HG03520 (cell line): ENCODE results near the gene HIPK2.

Source experiments
- ATAC-seq: cut with Tn5 transposase; IDR thresholded peaks from one replicate; pipeline ENCODE4 v1.9.1; 2021; ENCODE audit warnings: mild to moderate bottlenecking, moderate library complexity; ENCODE audit not compliant: unreplicated experiment

HIPK2 gene

DNA sequence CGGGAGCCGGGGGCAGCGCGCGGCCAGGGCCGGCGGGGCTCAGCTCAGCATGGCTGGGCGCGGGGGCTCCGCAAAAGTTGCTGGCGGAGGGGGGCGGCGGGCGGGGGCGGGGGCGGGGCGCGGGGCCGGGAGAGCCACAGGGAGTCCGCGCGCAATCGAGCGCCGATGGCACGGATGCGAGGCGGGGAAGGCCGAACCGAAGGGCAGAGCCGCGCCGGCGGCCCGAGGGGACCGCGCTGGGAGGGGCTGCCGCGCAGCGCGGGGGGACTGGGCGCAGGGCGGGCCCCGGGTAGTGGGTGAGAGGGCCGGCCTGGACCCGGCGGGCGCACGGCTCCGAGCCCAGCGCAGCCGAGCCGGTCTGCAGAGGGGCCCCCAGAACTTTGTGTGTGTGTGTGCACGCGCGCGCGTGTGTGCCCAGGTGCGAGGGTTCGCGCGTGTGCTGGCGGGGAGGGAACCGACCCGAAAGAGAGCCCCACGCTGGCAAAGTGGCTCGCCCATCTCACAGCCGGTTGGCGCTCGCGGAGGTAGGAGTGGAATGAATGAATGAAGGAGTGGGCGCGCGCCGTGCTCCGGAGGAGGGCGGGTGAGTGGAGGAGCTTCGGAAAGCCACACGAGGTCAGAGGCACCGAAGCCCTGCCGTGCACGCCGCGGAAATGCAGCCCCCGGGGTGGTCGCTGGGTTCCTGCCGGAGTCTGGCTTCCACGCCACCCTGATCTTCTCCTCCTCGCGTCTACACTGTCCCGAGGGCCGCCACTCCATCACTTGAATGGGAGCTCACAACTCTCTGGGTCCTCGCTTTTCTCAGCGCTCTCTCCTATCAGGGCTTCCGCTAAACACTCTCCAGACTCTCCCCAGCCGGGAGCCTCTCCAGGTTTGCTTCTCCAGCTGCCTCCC is at the start of gene HIPK2:
Gene HIPK2 (minus strand): TSS at position 51 of the 894 bp plus-strand sequence. CDS start 375 bp downstream, outside the sequence.
- ATAC-seq = peak; percentile 55

DNA sequence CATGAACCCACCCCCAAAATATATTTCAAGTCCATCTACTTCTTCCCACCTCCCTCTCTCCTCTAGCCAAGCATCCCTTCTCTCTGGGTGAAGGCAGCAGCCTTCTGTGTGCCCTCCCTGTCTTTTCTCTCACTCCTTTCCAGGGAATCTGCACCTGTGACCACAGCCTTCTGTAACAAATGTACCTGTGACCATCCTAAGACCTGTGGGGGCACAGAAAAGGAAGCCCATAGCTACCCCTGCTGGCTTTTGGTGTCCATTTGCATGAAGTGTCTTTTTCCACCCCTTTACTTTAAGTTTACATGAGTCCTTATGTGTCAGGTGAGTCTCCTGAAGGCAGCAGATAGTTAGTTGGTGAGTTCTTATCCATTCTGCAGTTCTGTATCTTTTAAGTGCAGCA is 49.2 kb upstream of the HIPK2 start:
- no peak for ATAC-seq

- ATAC-seq = no peak
Measured at GRCh38 chr7:139825666-139826290, 48.0 kb upstream of the HIPK2 start.

- no peak for ATAC-seq
Measured at GRCh38 chr7:139823959-139824521, 46.2 kb upstream of the HIPK2 start.

DNA sequence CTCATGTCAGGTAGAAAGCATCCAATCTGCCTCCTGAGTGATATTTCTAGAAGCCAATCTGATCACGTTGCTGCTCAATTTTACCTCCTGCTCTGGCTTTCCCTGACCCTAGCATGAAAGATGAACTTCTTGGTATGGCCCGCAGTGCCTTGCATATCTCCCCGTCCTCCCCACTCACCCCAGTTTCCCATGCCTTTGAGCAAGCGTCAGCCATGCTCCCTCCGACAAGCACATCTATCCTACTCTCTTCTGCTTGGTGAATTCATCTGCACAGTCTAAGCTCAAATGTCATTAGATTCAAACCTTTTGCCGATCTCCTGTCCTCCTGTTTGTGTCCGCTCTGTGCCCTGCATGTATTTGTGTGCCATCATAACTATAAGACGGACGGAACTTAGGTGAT is 45.1 kb upstream of the HIPK2 start:
- no peak for ATAC-seq

DNA sequence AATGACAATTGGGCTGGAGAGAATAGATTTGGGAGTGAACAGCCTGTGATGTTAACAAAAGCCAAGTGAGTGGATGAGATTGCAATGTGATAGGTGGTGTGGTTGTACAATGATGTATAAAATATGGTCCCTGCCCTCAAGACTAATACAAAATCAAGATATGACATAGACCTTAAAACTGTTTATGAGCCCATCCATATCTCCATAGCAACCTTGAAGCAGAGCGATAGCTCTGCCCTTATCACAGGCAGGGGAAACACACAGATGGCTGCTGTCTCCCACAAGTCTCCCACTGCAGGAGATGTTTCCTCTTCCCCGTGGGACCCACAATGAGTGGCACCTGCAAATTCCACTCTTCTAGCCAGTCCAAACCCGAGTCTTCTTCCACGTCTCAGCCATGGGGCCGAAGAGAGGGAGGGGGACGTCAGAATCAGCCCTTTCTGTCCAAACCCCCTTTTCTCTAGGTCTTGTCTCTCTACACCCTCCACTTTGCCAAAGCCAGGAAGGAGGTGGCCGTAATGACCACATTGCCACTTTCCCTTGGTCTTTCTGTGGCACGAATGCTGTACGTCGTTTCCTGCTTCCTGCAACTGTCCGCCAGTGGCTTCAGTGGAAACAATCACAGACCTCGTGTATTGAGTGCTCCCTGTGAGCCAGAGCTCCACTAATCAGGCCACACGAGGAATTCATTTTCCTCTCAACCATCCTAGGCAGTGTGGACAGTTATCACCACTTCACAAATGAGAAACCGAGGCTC is 43.7 kb upstream of the HIPK2 start:
- no peak for ATAC-seq

DNA sequence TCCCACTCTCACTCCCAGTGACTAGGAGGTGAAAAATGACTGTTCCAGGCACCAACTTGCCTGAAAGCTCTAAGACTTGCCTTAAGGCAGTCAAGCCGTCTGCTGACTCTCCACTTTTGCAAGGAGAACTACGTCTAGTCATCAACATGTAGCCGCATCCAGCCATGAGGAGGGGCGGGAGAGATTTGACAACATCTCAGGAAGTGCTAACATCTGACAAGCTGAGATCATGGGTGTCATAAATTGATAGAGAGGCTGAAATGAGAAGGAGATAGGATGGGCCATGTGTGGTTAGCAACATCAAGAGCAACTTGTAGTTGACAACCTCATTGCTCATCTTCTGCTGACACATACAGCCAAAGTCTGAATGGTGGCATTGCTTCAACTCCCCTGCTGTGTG is 42.3 kb upstream of the HIPK2 start:
- ATAC-seq = no peak

GRCh38 chr7:139817249-139817648 is 39.5 kb upstream of the HIPK2 start:
- ATAC-seq = no peak

GRCh38 chr7:139813689-139814088 is 35.9 kb upstream of the HIPK2 start:
- no peak for ATAC-seq

DNA sequence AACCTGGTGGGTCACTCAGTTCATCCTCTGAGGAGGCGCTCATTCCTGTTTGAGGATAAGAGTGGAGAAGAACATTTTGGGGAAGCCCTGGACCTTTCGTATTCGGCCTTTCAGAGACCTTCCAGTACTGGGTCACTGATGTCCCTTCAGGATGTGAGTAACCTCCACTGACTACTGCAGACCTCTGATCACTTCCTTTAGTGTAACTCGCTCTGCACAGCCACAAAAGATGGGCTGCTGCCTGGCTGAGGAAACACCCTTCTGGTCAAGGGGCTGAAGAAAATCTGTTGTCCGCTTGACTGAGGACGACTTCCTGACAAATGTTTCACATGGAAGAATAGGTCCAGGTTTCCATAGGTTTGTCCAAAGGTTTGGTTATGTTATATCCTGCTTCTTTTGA is 35.4 kb upstream of the HIPK2 start:
- no peak for ATAC-seq

- no peak for ATAC-seq
Measured at GRCh38 chr7:139811066-139811465, 33.3 kb upstream of the HIPK2 start.

DNA sequence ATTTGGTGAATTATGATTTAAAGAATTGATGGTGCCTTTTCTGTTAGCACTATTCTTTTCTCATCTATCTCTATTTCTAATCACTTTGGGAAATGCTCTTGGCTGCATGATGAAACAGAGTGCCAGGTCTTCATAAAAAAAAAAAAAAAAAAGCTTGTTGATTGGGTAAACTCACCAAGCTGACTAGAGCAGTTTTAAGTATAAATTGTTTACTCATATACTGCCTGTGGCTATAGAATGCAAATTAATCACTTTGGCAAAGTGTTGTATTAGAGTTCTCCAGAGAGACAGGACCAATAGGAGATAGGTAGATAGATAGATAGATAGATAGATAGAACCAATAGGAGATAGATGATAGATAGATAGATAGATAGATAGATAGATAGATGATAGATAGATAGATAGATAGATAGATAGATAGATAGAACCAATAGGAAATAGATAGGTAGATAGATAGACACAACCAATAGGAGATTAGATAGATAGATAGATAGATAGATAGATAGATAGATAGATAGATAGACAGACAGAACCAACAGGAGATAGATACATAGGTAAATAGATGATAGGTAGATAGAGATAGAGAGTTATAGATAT is 31.1 kb upstream of the HIPK2 start:
- no peak for ATAC-seq

GRCh38 chr7:139808427-139808826 is 30.6 kb upstream of the HIPK2 start:
- ATAC-seq = no peak

GRCh38 chr7:139807009-139807408 is 29.2 kb upstream of the HIPK2 start:
- no peak for ATAC-seq

DNA sequence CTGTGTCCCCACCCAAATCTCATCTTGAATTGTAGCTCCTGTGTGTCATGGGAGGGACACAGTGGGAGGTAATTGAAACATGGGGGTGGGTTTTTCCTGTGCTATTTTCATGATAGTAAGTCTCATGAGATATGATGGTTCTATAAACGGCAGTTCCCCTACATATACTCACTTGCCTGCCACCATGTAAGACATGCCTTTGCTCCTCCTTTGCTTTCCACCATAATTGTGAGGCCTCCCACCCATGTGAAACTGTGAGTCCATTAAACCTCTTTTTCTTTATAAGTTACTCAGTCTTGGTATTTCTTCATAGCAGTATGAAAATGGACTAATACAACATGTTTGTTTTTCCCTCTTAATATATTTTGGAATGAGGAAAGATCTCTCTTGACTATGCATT is 26.8 kb upstream of the HIPK2 start:
- ATAC-seq = no peak

- no peak for ATAC-seq
Measured at GRCh38 chr7:139799586-139799985, 21.8 kb upstream of the HIPK2 start.

DNA sequence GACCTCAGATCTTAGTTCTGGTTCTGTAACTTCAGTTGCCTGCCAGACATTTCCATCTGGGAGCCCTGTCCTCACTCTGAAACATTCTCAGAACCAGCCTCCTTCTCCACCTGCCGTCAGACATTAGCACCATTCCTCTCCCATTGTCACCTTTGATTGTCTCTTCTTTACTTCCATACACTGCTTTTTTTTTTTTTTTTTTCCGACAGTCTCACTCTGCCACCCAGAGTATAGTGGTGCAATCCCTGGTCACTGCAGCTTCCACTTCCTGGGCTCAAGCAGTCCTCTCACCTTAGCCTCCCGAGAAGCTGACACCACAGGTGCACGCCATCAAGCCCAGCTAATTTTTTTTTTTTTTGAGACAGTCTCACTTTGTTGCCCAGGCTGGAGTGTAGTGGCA is 21.1 kb upstream of the HIPK2 start:
- ATAC-seq = no peak

DNA sequence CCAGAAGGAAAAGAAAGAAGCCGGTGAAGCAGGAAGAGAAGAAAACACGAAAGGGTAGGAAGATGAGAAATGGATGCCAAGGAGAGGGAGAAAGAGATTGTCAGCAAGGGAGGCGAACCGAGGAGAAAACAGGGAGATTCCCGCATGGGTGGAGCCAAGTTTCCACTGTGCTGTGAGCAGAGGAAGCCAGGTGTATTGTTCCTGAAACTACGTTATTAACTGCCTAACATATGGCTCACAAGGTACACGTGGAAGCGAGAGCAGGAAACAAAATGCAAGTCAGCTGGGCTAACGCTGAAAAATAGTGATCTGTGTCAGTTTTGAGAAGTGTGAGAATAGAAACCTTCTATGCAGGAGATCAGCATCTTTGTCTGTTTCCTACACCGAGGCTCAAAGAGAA is 20.4 kb upstream of the HIPK2 start:
- ATAC-seq = peak; percentile 56

- ATAC-seq = no peak
Measured at GRCh38 chr7:139797607-139798006, 19.8 kb upstream of the HIPK2 start.

- ATAC-seq = no peak
Measured at GRCh38 chr7:139791316-139791715, 13.5 kb upstream of the HIPK2 start.

DNA sequence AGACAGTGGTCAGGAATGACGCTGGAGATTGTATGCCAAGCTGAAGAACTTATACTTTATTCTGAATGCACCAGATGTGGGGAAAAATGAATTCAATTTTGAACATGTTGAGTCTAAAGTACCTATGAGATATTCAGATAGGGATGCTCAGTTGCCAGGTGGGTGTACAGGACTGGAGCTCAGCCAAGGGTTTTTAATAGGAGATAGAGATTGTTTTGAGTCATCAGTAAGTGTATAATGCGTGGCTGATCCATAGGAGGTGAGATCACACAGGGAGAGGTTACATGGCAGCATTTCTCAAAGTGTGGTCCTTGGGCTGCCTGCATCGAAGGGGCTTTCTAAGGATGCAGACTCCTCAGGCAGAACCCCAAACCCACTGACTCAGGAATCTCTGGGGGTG is 6.8 kb upstream of the HIPK2 start:
- no peak for ATAC-seq
